ENCODE data around the gene ZNF213. TPM values are rescaled to one million over a fixed set of nuclear protein-coding genes. Genes with fewer than 3 reads are reported as not detected.

The ZNF213 gene
- total RNA-seq, 1 experiment from 2014 or later, result 15.9 TPM

GRCh38 chr16:3087243-3088235, 47.3 kb upstream of the ZNF213 start:
- H2AFZ ChIP-seq, result no peak overlapping the region
- intact Hi-C loops (cut with micrococcal nuclease; ENCODE audit: unreplicated experiment), result no loop called here
- H3F3A ChIP-seq (ENCODE audit: insufficient read depth, low read depth), result no peaks in the 10 kb centered on the region
- H3K27me3 ChIP-seq (ENCODE audit: insufficient read depth, low read depth), result no peaks in the 10 kb centered on the region
- H3K27ac ChIP-seq, result no peak overlapping the region
- TF ChIP-seq, protein P1, sequence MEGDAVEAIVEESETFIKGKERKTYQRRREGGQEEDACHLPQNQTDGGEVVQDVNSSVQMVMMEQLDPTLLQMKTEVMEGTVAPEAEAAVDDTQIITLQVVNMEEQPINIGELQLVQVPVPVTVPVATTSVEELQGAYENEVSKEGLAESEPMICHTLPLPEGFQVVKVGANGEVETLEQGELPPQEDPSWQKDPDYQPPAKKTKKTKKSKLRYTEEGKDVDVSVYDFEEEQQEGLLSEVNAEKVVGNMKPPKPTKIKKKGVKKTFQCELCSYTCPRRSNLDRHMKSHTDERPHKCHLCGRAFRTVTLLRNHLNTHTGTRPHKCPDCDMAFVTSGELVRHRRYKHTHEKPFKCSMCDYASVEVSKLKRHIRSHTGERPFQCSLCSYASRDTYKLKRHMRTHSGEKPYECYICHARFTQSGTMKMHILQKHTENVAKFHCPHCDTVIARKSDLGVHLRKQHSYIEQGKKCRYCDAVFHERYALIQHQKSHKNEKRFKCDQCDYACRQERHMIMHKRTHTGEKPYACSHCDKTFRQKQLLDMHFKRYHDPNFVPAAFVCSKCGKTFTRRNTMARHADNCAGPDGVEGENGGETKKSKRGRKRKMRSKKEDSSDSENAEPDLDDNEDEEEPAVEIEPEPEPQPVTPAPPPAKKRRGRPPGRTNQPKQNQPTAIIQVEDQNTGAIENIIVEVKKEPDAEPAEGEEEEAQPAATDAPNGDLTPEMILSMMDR (conservative IDR thresholded peaks at IDR 0.05), result no peak
- no peak for TF ChIP-seq EZH2 (IDR thresholded peaks at IDR 0.05; ENCODE audit: low read depth)
- no peaks in the 10 kb centered on the region for H3K79me2 ChIP-seq (ENCODE audit: low read depth)
- POLR2A ChIA-PET (ENCODE audit: unreplicated experiment), result no interaction called here
- no peak for DNase-seq
- no TSS peak for BruUV-seq (replicated peaks)
- H3K4me3 ChIP-seq, result no peak overlapping the region
- H3K9me3 ChIP-seq (ENCODE audit: insufficient read depth, low read depth), result no peaks in the 10 kb centered on the region
- no peaks in the 10 kb centered on the region for H3K4me1 ChIP-seq (replicated peaks; ENCODE audit: insufficient read depth)
- CTCF ChIA-PET, result interaction anchor here (0.9 kb wide), 1 partner anchor 29 kb away, joined by 3 read pairs; no protein-coding TSS in a partner anchor
- no peaks in the 10 kb centered on the region for H3K9me2 ChIP-seq (ENCODE audit: insufficient read depth)
- H3K4me2 ChIP-seq, result no peak overlapping the region
- no peaks in the 10 kb centered on the region for H4K20me1 ChIP-seq (ENCODE audit: insufficient read depth)
- no peaks in the 10 kb centered on the region for H3K36me3 ChIP-seq (ENCODE audit: low read depth)

- H3K79me2 ChIP-seq (ENCODE audit: low read depth), result no peaks in the 10 kb centered on the region
- CTCF ChIA-PET, result interaction anchor here (0.6 kb wide), 2 partner anchors 44 to 54 kb away, joined by 3 to 7 read pairs; no protein-coding TSS in a partner anchor
- no peaks in the 10 kb centered on the region for H3K4me1 ChIP-seq (replicated peaks; ENCODE audit: insufficient read depth)
- H3K36me3 ChIP-seq (ENCODE audit: low read depth), result no peaks in the 10 kb centered on the region
- H3K27ac ChIP-seq, result no peak overlapping the region
- no peaks in the 10 kb centered on the region for H3K9me2 ChIP-seq (ENCODE audit: insufficient read depth)
- BruUV-seq (replicated peaks), result no TSS peak
- POLR2A ChIA-PET (ENCODE audit: unreplicated experiment), result interaction anchor here (0.6 kb wide), 1 partner anchor 398 kb away, joined by 4 read pairs; no protein-coding TSS in a partner anchor
- no peaks in the 10 kb centered on the region for H3K9me3 ChIP-seq (ENCODE audit: insufficient read depth, low read depth)
- H4K20me1 ChIP-seq (ENCODE audit: insufficient read depth), result no peaks in the 10 kb centered on the region
- H3K4me2 ChIP-seq, result no peak overlapping the region
- no peak for DNase-seq
- H3K27me3 ChIP-seq (ENCODE audit: insufficient read depth, low read depth), result no peaks in the 10 kb centered on the region
- no peak overlapping the region for H3K4me3 ChIP-seq
- TF ChIP-seq, protein P1 (conservative IDR thresholded peaks at IDR 0.05), result no peak
- TF ChIP-seq EZH2 (IDR thresholded peaks at IDR 0.05; ENCODE audit: low read depth), result no peak
- intact Hi-C loops (cut with micrococcal nuclease; ENCODE audit: unreplicated experiment), result no loop called here
- H2AFZ ChIP-seq, result no peak overlapping the region
- no peaks in the 10 kb centered on the region for H3F3A ChIP-seq (ENCODE audit: insufficient read depth, low read depth)
These were observed 46.4 kb upstream of the ZNF213 start for GRCh38 chr16:3088450-3088849.

- TF ChIP-seq, protein P1 (conservative IDR thresholded peaks at IDR 0.05), result no peak
- TF ChIP-seq EZH2 (IDR thresholded peaks at IDR 0.05; ENCODE audit: low read depth), result no peak
- Histone ChIP-seq H3K27me3 (ENCODE audit: insufficient read depth, low read depth) (no peaks in the 10 kb centered on the region), H3K4me2 (no peak overlapping the region), H3K4me3 (no peak overlapping the region), H2AFZ (no peak overlapping the region), H3F3A (ENCODE audit: insufficient read depth, low read depth) (no peaks in the 10 kb centered on the region), H3K79me2 (ENCODE audit: low read depth) (no peaks in the 10 kb centered on the region), H3K9me2 (ENCODE audit: insufficient read depth) (no peaks in the 10 kb centered on the region), H3K4me1 (replicated peaks; ENCODE audit: insufficient read depth) (no peaks in the 10 kb centered on the region), H3K36me3 (ENCODE audit: low read depth) (no peaks in the 10 kb centered on the region), H4K20me1 (ENCODE audit: insufficient read depth) (no peaks in the 10 kb centered on the region), H3K27ac (no peak overlapping the region), H3K9me3 (ENCODE audit: insufficient read depth, low read depth) (no peaks in the 10 kb centered on the region)
- ChIA-PET POLR2A (ENCODE audit: unreplicated experiment) (interaction anchor here (0.6 kb wide), 1 partner anchor 397 kb away, joined by 4 read pairs; no protein-coding TSS in a partner anchor), CTCF (interaction anchor here (0.6 kb wide), 2 partner anchors 44 to 54 kb away, joined by 3 to 7 read pairs; no protein-coding TSS in a partner anchor)
- BruUV-seq (replicated peaks), result no TSS peak
- intact Hi-C loops (cut with micrococcal nuclease; ENCODE audit: unreplicated experiment), result no loop called here
- no peak for DNase-seq
These were observed 45.7 kb upstream of the ZNF213 start for GRCh38 chr16:3088925-3089716.
